Psoas muscle (tissue), 8 donors: ENCODE data around the gene TTC17. TPM values are rescaled to one million over a fixed set of nuclear protein-coding genes. Genes with fewer than 3 reads are reported as not detected.

Experiments used
- ATAC-seq, 4 donors: fragments of 200-7000 bp; cut with Tn5 transposase; one replicate each; pipeline ENCODE4 v1.9.1; 2020; ENCODE audit warnings: moderate library complexity in 3 of 4, mild to moderate bottlenecking in 2 of 4
- DNase-seq, 2 donors: peaks; one replicate each; pipeline ENCODE4 v3.0.0-alpha.2; 2020
- H3K27ac ChIP-seq: fragments of 200-600 bp; one replicate; pipeline ENCODE4 v1.8.0; 2022
- H3K27me3 ChIP-seq, 3 donors: fragments of 200-600 bp in 1 of 3; one replicate each; pipeline versions ENCODE4 v1.6.1 to v1.8.0; 2013 to 2022; ENCODE audit warnings: low read length in 2 of 3, mild to moderate bottlenecking in 2 of 3, moderate library complexity in 1 of 3; ENCODE audit not compliant: insufficient read depth in 3 of 3
- H3K36me3 ChIP-seq, 2 donors: fragments of 200-600 bp in 1 of 2; one replicate each; pipeline versions ENCODE4 v1.6.1 to v1.8.0; 2013 to 2022; ENCODE audit warnings: low read depth in 1 of 2, mild to moderate bottlenecking in 1 of 2, moderate library complexity in 1 of 2; ENCODE audit not compliant: insufficient read depth in 1 of 2
- H3K4me1 ChIP-seq: fragments of 200-600 bp; one replicate; pipeline ENCODE4 v1.8.0; 2022
- H3K4me3 ChIP-seq: fragments of 200-600 bp; one replicate; pipeline ENCODE4 v1.8.0; 2022; ENCODE audit warnings: mild to moderate bottlenecking
- H3K9me3 ChIP-seq: fragments of 200-600 bp; one replicate; pipeline ENCODE4 v1.8.0; 2022
- CTCF ChIP-seq: fragments of 200-600 bp; IDR thresholded peaks from one replicate; pipeline ENCODE4 v1.8.0; 2022; ENCODE audit warnings: antibody characterized with exemption
- WGBS, 3 donors: extraction: QIAGEN DNeasy Blood & Tissue Kit; methylation state at CpG; one replicate each; pipeline versions ENCODE4 v1.1.6 to v1.1.7; 2013; 5-methylcytosine and 5-hydroxymethylcytosine counted together
- intact Hi-C, 2 donors: fragments of 100-400 bp; cut with DNase I; formaldehyde crosslinking; loops; one replicate each; pipeline versions ENCODE4 v1.11.0 to v1.14.2; 2022
- polyA plus RNA-seq, 3 donors: library from polyadenylated mRNA; stranded (reverse); fragments of 200-250 nt; gene quantifications; one replicate each; pipeline ENCODE4 v1.2.3, GENCODE V29; 2013
- total RNA-seq, 4 donors: library from RNA; stranded (reverse); fragmentation: NEBNext Ultra II Directional in 2 of 4; extraction: Animal tissue kit (Norgen Biotek cat#: 25700) in 2 of 4; gene quantifications; one replicate each; pipeline versions ENCODE4 v1.2.1 to v1.2.4, GENCODE V29; 2021 to 2023
- donor health status: healthy with polysubstance abuse.
- donor health status: DM: no; HTN: no; CAD: no; lungs with moderate emphysema.
- donor health status: Bipolar disorder and iron deficiency.
- donor health status: healthy.
- donor health status: DM: yes; HTN: yes; CAD: no.
- donor health status: DM: no; HTN: no; CAD: no.
- donor health status: DM: no; HTN: no; CAD: no.
- donor health status: DM: yes; HTN: yes; CAD: no.

TTC17 gene
- total and polyA plus RNA-seq, 7 donors: 17.9 to 33.3 (median 27.5) TPM

- 90 to 93% (median 92%) methylated on average over 2 of the region's 2 CpGs for WGBS, 3 donors
- no peak for DNase-seq
- H3K36me3 ChIP-seq: no peaks in the 10 kb centered on the region
- TF ChIP-seq CTCF: no peak
- no peaks in the 10 kb centered on the region for H3K4me1 ChIP-seq
- no peak overlapping the region for H3K27ac ChIP-seq
- H3K27me3 ChIP-seq: peaks cover 0 to 12% (median 3%) of the 10 kb centered on the region in 3 donors
- ATAC-seq: no peak
- H3K9me3 ChIP-seq: no peaks in the 10 kb centered on the region
- H3K4me3 ChIP-seq: no peak overlapping the region
- intact Hi-C loops: no loop called here
Observed at GRCh38 chr11:43517518-43517917, 158.8 kb downstream of the TTC17 start.

GRCh38 chr11:43518408-43519160, 159.9 kb downstream of the TTC17 start:
- TF ChIP-seq CTCF: no peak
- intact Hi-C loops: no loop called here
- Histone ChIP-seq H3K4me1 (no peaks in the 10 kb centered on the region), H3K9me3 (no peaks in the 10 kb centered on the region), H3K27ac (no peak overlapping the region), H3K4me3 (no peak overlapping the region), H3K36me3 (no peaks in the 10 kb centered on the region), H3K27me3 (peaks cover 0 to 12% (median 3%) of the 10 kb centered on the region in 3 donors)
- WGBS, 3 donors: 66 to 70% (median 70%) methylated on average over 9 of the region's 9 CpGs
- no peak for DNase-seq
- no peak for ATAC-seq

GRCh38 chr11:43521471-43521870, 162.8 kb downstream of the TTC17 start:
- intact Hi-C loops: no loop called here
- ATAC-seq (no peak), DNase-seq (no peak)
- TF ChIP-seq CTCF: no peak
- Histone ChIP-seq H3K27ac (no peak overlapping the region), H3K36me3 (no peaks in the 10 kb centered on the region), H3K4me1 (no peaks in the 10 kb centered on the region), H3K27me3 (peaks cover 0 to 9% (median 0%) of the 10 kb centered on the region in 3 donors), H3K4me3 (no peak overlapping the region), H3K9me3 (no peaks in the 10 kb centered on the region)
- WGBS, 3 donors: 86 to 90% (median 89%) methylated on average over 15 of the region's 15 CpGs

- Histone ChIP-seq H3K27ac (no peak overlapping the region), H3K27me3 (peaks cover 0 to 6% (median 0%) of the 10 kb centered on the region in 3 donors), H3K4me3 (no peak overlapping the region), H3K9me3 (no peaks in the 10 kb centered on the region), H3K4me1 (no peaks in the 10 kb centered on the region), H3K36me3 (no peaks in the 10 kb centered on the region)
- intact Hi-C loops: no loop called here
- TF ChIP-seq CTCF: no peak
- DNase-seq: no peak
- WGBS, 3 donors: 73 to 79% (median 75%) methylated on average over 2 of the region's 2 CpGs
- ATAC-seq: no peak
Observed at GRCh38 chr11:43523632-43524031, 164.9 kb downstream of the TTC17 start.

GRCh38 chr11:43532041-43532440, 173.3 kb downstream of the TTC17 start:
- no peak for TF ChIP-seq CTCF
- 80 to 86% (median 85%) methylated on average over 5 of the region's 5 CpGs for WGBS, 3 donors

More at GRCh38 chr11:43532041-43532440, 173.3 kb downstream of the TTC17 start:
- Histone ChIP-seq H3K4me3 (no peak overlapping the region), H3K9me3 (no peaks in the 10 kb centered on the region), H3K36me3 (no peaks in the 10 kb centered on the region), H3K4me1 (no peaks in the 10 kb centered on the region), H3K27ac (no peak overlapping the region), H3K27me3 (peaks cover 2 to 14% (median 2%) of the 10 kb centered on the region in 3 donors)
- intact Hi-C loops: no loop called here
- DNase-seq (no peak), ATAC-seq (no peak)
